Caco-2 (cell line): ENCODE data around the gene TJP3. TPM values are rescaled to one million over a fixed set of nuclear protein-coding genes. Genes with fewer than 3 reads are reported as not detected.
A peak's percentile ranks its signal among the peaks of the same experiment; 100 is the strongest.

ENCODE experiments used
- BruUV-seq: library from RNA; stranded (reverse); fragments of 400-500 nt; replicated peaks from 2 replicates; lab custom pipeline; 2021; lab: Mats Ljungman, UMichigan
- CTCF ChIA-PET: fragments of 300-600 bp; sonication (Branson Sonifier 250); formaldehyde crosslinking; loops from one replicate; lab custom pipeline; 2022; ENCODE audit warnings: antibody characterized with exemption; lab: Charles Lee
- POLR2A ChIA-PET: fragments of 300-600 bp; sonication (Branson Sonifier 250); formaldehyde crosslinking; loops from one replicate; lab custom pipeline; 2022; ENCODE audit warnings: antibody characterized with exemption; lab: Charles Lee
- DNase-seq, 2 experiments: peaks; one replicate each; pipeline versions ENCODE4 v3.0.0 to v3.0.0-alpha.2; 2020 to 2022
- H3K27me3 ChIP-seq: replicated peaks from 2 replicates; pipeline ENCODE4 v1.6.0; 2011; ENCODE audit warnings: low read length; ENCODE audit not compliant: control insufficient read depth, insufficient read depth
- H3K36me3 ChIP-seq: 2 replicates; pipeline ENCODE4 v1.5.1; 2011; ENCODE audit warnings: low read length; ENCODE audit not compliant: control insufficient read depth, insufficient read depth
- H3K4me1 ChIP-seq: fragments of 250-450 bp; sonication (Bioruptor Pico); 2 replicates; pipeline ENCODE4 v1.5.1; 2020; ENCODE audit warnings: mild to moderate bottlenecking
- H3K4me3 ChIP-seq: 2 replicates; pipeline ENCODE4 v1.5.1; 2011; ENCODE audit warnings: low read depth, mild to moderate bottlenecking, control low read depth, low read length
- H3K9me3 ChIP-seq: fragments of 250-450 bp; sonication (Bioruptor Pico); 2 replicates; pipeline ENCODE4 v1.5.1; 2020; ENCODE audit warnings: mild to moderate bottlenecking, moderate library complexity
- H3K27ac Mint-ChIP-seq: one replicate; pipeline ENCODE4 v1.8.0; 2022; ENCODE audit warnings: mixed read lengths; ENCODE audit not compliant: unreplicated experiment
- H3K27me3 Mint-ChIP-seq: one replicate; pipeline ENCODE4 v1.8.0; 2022; ENCODE audit warnings: mixed read lengths; ENCODE audit not compliant: insufficient read depth, unreplicated experiment
- H3K36me3 Mint-ChIP-seq: one replicate; pipeline ENCODE4 v1.8.0; 2022; ENCODE audit warnings: mild to moderate bottlenecking, mixed read lengths; ENCODE audit not compliant: insufficient read depth, unreplicated experiment
- H3K4me1 Mint-ChIP-seq: one replicate; pipeline ENCODE4 v1.8.0; 2022; ENCODE audit warnings: low read depth, mixed read lengths; ENCODE audit not compliant: unreplicated experiment
- H3K4me3 Mint-ChIP-seq: one replicate; pipeline ENCODE4 v1.8.0; 2022; ENCODE audit warnings: mild to moderate bottlenecking, moderate library complexity, mixed read lengths; ENCODE audit not compliant: unreplicated experiment
- H3K9me3 Mint-ChIP-seq: one replicate; pipeline ENCODE4 v1.8.0; 2022; ENCODE audit warnings: mixed read lengths; ENCODE audit not compliant: unreplicated experiment
- CTCF ChIP-seq, 2 experiments: fragments of 200-600 bp in 1 of 2; IDR thresholded peaks; 1 replicate in 1 of 2; 2 replicates in 1 of 2; pipeline versions ENCODE4 v1.5.1 to v1.8.0; 2011 to 2022; ENCODE audit warnings: antibody characterized with exemption in 1 of 2, control low read depth in 1 of 2, inconsistent platforms in 1 of 2, low read depth in 1 of 2, low read length in 1 of 2, mild to moderate bottlenecking in 1 of 2, moderate library complexity in 1 of 2; ENCODE audit not compliant: insufficient read depth in 1 of 2, severe bottlenecking in 1 of 2, unreplicated experiment in 1 of 2
- intact Hi-C: fragments of 100-400 bp; cut with micrococcal nuclease; formaldehyde crosslinking; loops from one replicate; pipeline ENCODE4 v1.10.0; 2022; ENCODE audit not compliant: unreplicated experiment
- total RNA-seq: library from RNA; stranded (reverse); gene quantifications from 2 replicates; pipeline ENCODE4 v1.2.3, GENCODE V29; 2022

Gene TJP3
- total RNA-seq, 1 experiment from 2014 or later: 83.6 TPM

DNA sequence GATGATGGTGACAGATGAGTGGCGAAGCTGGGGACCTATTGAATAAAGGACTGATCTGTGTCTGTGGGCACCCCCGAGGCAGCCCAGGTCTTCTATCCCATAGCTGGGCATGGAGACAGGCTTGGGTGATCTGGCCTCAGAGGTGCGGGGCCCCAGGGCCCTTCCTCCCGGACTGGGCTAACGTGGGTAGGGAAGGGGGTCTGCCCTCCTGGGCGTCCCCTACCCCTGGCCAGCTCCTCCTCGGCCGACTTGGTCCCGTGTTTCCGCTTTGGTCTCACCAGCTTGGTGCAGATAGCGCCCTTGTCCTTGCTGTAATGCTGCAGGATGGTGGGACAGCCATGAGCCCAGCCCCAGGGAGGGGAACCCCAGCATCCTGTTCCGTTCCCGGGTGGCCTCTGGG is 74.7 kb downstream of the TJP3 start:
- no peak for DNase-seq
- ChIA-PET POLR2A (interaction anchor here (0.8 kb wide), 1 partner anchor 20 kb away, joined by 3 read pairs; no protein-coding TSS in a partner anchor), CTCF (interaction anchor here (0.5 to 1.2 kb wide), 2 partner anchors 17 to 20 kb away, joined by 3 to 4 read pairs; partner anchors contain the start of gene MRPL54)
- H3K9me3 ChIP-seq: peaks cover 19% of the 10 kb centered on the region; the same call in 1 of the 2 replicates
- no peaks in the 10 kb centered on the region for H3K36me3 ChIP-seq
- no peaks in the 10 kb centered on the region for H3K4me1 Mint-ChIP-seq
- H3K27me3 ChIP-seq: no peaks in the 10 kb centered on the region
- no peak overlapping the region for H3K4me3 ChIP-seq
- H3K27ac Mint-ChIP-seq: no peak overlapping the region
- no peaks in the 10 kb centered on the region for H3K27me3 Mint-ChIP-seq
- H3K4me3 Mint-ChIP-seq: no peak overlapping the region
- intact Hi-C loops: no loop called here
- no TSS peak for BruUV-seq
- H3K9me3 Mint-ChIP-seq: peaks cover 11% of the 10 kb centered on the region
- no peaks in the 10 kb centered on the region for H3K36me3 Mint-ChIP-seq
- no peaks in the 10 kb centered on the region for H3K4me1 ChIP-seq
- no peak for TF ChIP-seq CTCF (IDR thresholded peaks at IDR 0.05; ENCODE audit: insufficient read depth in 1 of 2, low read depth in 1 of 2, low read length in 1 of 2, severe bottlenecking in 1 of 2, unreplicated experiment in 1 of 2)

DNA sequence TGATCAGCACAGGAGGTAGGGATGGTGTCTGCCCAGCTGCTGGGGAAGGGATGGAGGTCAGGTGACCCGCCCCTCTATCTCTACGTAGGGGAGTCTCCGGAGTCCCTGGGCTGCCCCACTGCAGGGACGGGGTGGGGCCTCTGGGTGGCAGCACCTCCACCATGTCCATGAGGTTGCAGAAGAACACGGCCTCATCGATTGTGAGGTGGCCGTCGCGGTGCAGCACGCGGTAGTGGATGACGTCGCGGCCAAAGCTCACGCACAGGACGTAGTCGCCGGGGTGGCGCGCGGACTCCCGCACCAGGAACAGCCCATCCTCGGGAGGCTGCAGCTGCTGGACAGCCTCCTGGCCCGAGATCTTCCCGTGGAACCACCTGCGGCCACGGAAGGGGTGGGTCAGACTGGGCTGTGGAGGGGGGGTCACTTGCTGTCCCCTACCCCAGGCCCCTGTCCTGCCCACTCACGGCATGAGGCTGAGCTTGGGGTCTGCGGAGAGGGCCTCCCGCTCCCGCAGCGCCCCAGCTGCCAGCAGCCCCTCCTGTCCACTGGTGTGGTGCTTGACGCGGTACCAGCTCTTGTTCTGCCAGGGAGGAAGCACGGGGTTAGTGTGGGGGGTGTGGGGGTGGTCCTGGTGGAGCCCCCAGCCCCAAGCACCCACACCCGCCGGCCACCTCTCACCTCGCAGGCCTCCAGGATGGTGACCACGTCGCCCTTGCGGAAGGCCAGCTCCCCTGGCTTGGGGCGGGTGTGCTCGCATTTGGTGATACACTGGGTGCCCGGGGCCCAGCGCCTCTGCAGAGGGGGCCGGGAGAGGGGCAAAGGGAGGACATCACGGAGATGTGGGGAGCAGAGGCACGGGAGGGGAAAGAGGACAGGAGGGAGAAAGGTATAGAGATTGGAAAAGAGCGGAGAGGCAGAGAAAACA is 75.7 kb downstream of the TJP3 start:
- Mint-ChIP-seq H3K4me1 (no peaks in the 10 kb centered on the region), H3K9me3 (peaks cover 11% of the 10 kb centered on the region), H3K4me3 (peak overlapping the region; percentile 9), H3K27me3 (no peaks in the 10 kb centered on the region), H3K36me3 (no peaks in the 10 kb centered on the region), H3K27ac (no peak overlapping the region)
- intact Hi-C loops: no loop called here
- Histone ChIP-seq H3K4me1 (no peaks in the 10 kb centered on the region), H3K4me3 (no peak overlapping the region), H3K27me3 (no peaks in the 10 kb centered on the region), H3K9me3 (peaks cover 19% of the 10 kb centered on the region; the same call in 1 of the 2 replicates), H3K36me3 (no peaks in the 10 kb centered on the region)
- DNase-seq: peak in 1 of 2 experiments; percentile 40
- CTCF ChIA-PET: interaction anchor here (1.2 kb wide), 1 partner anchor 21 kb away, joined by 4 read pairs; the partner anchor contains the start of gene MRPL54
- POLR2A ChIA-PET: interaction anchor here (0.8 kb wide), 1 partner anchor 21 kb away, joined by 3 read pairs; no protein-coding TSS in a partner anchor
- no peak for TF ChIP-seq CTCF (IDR thresholded peaks at IDR 0.05; ENCODE audit: insufficient read depth in 1 of 2, low read depth in 1 of 2, low read length in 1 of 2, severe bottlenecking in 1 of 2, unreplicated experiment in 1 of 2)
- no TSS peak for BruUV-seq

- Mint-ChIP-seq H3K36me3 (no peaks in the 10 kb centered on the region), H3K27me3 (no peaks in the 10 kb centered on the region), H3K9me3 (peaks cover 11% of the 10 kb centered on the region), H3K4me1 (no peaks in the 10 kb centered on the region), H3K4me3 (peak overlapping the region; percentile 9), H3K27ac (no peak overlapping the region)
- DNase-seq: no peak
- CTCF ChIA-PET: no interaction called here
- TF ChIP-seq CTCF (IDR thresholded peaks at IDR 0.05; ENCODE audit: insufficient read depth in 1 of 2, low read depth in 1 of 2, low read length in 1 of 2, severe bottlenecking in 1 of 2, unreplicated experiment in 1 of 2): no peak
- Histone ChIP-seq H3K27me3 (no peaks in the 10 kb centered on the region), H3K9me3 (peaks cover 19% of the 10 kb centered on the region; the same call in 1 of the 2 replicates), H3K4me1 (no peaks in the 10 kb centered on the region), H3K36me3 (no peaks in the 10 kb centered on the region), H3K4me3 (no peak overlapping the region)
- intact Hi-C loops: no loop called here
- BruUV-seq: no TSS peak
- POLR2A ChIA-PET: no interaction called here
These were observed 76.6 kb downstream of the TJP3 start for GRCh38 chr19:3784607-3785450.
